ENCODE results near the gene GNAQ.

The GNAQ gene

GRCh38 chr9:78030553-78031443, 813 bp downstream of the GNAQ start:
- DNase-seq: peak; percentile 61

- peak; percentile 12 for DNase-seq
Observed at GRCh38 chr9:78030296-78030552, 1.4 kb downstream of the GNAQ start.

- DNase-seq: no peak
Observed at GRCh38 chr9:78029551-78030295, 1.9 kb downstream of the GNAQ start.

GRCh38 chr9:78028926-78029325, 2.7 kb downstream of the GNAQ start:
- no peak for DNase-seq

- no peak for DNase-seq
Observed at GRCh38 chr9:78026947-78027346, 4.7 kb downstream of the GNAQ start.

- no peak for DNase-seq
Observed at GRCh38 chr9:78026416-78026815, 5.2 kb downstream of the GNAQ start.

GRCh38 chr9:78025186-78025585, 6.4 kb downstream of the GNAQ start:
- no peak for DNase-seq

- DNase-seq: no peak
Observed at GRCh38 chr9:78023003-78023741, 8.4 kb downstream of the GNAQ start.

- DNase-seq: no peak
Observed at GRCh38 chr9:78021697-78022096, 9.9 kb downstream of the GNAQ start.

- no peak for DNase-seq
Observed at GRCh38 chr9:78017190-78017693, 14.4 kb downstream of the GNAQ start.

GRCh38 chr9:78015241-78015640, 16.4 kb downstream of the GNAQ start:
- DNase-seq: no peak

GRCh38 chr9:78014776-78015175, 16.8 kb downstream of the GNAQ start:
- no peak for DNase-seq

GRCh38 chr9:78013934-78014333, 17.7 kb downstream of the GNAQ start:
- no peak for DNase-seq

GRCh38 chr9:78011049-78011448, 20.6 kb downstream of the GNAQ start:
- DNase-seq: no peak

GRCh38 chr9:78010445-78010844, 21.2 kb downstream of the GNAQ start:
- no peak for DNase-seq

- no peak for DNase-seq
Observed at GRCh38 chr9:78009186-78009585, 22.4 kb downstream of the GNAQ start.

GRCh38 chr9:78006734-78007133, 24.9 kb downstream of the GNAQ start:
- DNase-seq: no peak

GRCh38 chr9:78005231-78006002, 26.2 kb downstream of the GNAQ start:
- no peak for DNase-seq

- no peak for DNase-seq
Observed at GRCh38 chr9:78004478-78005229, 27.0 kb downstream of the GNAQ start.

- DNase-seq: no peak
Observed at GRCh38 chr9:78003730-78004129, 27.9 kb downstream of the GNAQ start.

GRCh38 chr9:78001946-78002731, 29.5 kb downstream of the GNAQ start:
- no peak for DNase-seq

All from activated CD4-positive, alpha-beta T cell treated with anti-CD3 and anti-CD28 coated beads, Interleukin-2, amount 50 U/mL, for 1 hour (primary cell).